GM13976 (cell line): ENCODE data around the gene TKTL1.

Experiments
- DNase-seq: peaks from one replicate; pipeline ENCODE4 v3.0.0; 2012; ENCODE audit warnings: low spot score
- CTCF ChIP-seq: IDR thresholded peaks from 2 replicates; pipeline ENCODE4 v1.5.1; 2012; ENCODE audit warnings: borderline replicate concordance, mild to moderate bottlenecking; ENCODE audit not compliant: insufficient read depth; ENCODE audit errors: extremely low read depth, missing control alignments, control extremely low read depth
- in situ Hi-C: fragments of 300-500 bp; cut with MboI; formaldehyde crosslinking; loops from one replicate; pipeline ENCODE4 v1.12.0; 2022; ENCODE audit warnings: low sequenced_read_pairs, mixed read lengths, inconsistent platforms; ENCODE audit not compliant: unreplicated experiment

Gene TKTL1

GRCh38 chrX:154353172-154353843, 57.7 kb downstream of the TKTL1 start:
- no peak for TF ChIP-seq CTCF
- DNase-seq = no peak
- in situ Hi-C loops = no loop called here

- TF ChIP-seq CTCF = no peak
- DNase-seq = no peak
- in situ Hi-C loops = no loop called here
These were observed 58.4 kb downstream of the TKTL1 start for GRCh38 chrX:154354013-154354412.

GRCh38 chrX:154354516-154354915, 58.9 kb downstream of the TKTL1 start:
- TF ChIP-seq CTCF = no peak
- in situ Hi-C loops = no loop called here
- DNase-seq = no peak

- no peak for DNase-seq
- no peak for TF ChIP-seq CTCF
- in situ Hi-C loops = no loop called here
These were observed 59.6 kb downstream of the TKTL1 start for GRCh38 chrX:154355094-154355775.

- no peak for TF ChIP-seq CTCF
- DNase-seq = no peak
- in situ Hi-C loops = no loop called here
These were observed 60.2 kb downstream of the TKTL1 start for GRCh38 chrX:154355776-154356140.

- no peak for TF ChIP-seq CTCF
- in situ Hi-C loops = no loop called here
- no peak for DNase-seq
These were observed 61.0 kb downstream of the TKTL1 start for GRCh38 chrX:154356596-154356995.
